Activated CD4-positive, alpha-beta T cell treated with anti-CD3 and anti-CD28 coated beads, Interleukin-2, amount 50 U/mL, for 4 hours (primary cell): ENCODE data around the gene ADD1.
A peak's percentile ranks its signal among the peaks of the same experiment; 100 is the strongest.

ENCODE experiments used
- DNase-seq, 2 experiments: peaks; one replicate each; pipeline ENCODE4 v3.0.0-alpha.2; 2020

The ADD1 gene

DNA sequence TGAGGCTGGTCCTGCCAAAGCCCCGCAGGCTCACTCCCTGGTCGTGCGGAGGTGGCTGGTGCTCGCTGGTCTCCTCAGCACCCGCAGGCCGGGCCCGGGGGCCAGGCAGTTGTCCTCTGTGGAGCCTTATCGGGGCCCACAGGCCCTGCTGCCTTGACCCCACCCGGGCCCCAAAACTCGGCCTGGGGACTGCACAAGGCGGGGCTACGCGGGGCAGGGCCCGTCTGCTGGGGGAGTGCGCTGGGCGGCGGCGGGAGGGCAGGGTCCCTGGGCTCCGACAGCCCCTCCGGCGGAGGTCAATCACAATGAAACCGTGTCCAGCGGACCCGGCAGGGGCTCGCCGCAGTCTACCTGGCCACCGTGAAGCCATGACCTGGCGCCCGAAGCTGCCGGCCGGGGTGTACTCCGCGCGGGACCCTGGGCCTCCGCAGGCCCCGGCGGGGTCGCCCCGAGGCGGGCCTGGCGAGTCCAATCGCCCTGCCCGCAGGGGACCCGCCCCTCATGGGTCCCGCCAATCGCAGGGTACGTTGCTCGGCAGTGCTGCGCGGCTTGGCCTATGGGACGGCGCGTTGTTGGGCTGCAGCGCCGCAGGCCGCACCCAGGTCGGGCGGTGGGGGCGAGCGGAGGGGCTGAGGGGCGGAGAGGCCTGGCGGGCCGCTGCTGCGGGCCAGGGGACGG, at the start of gene ADD1:
ADD1 (plus strand) TSS at position 582 of the 678 bp plus-strand sequence. CDS start 32,072 bp downstream, outside the sequence.
- DNase-seq = peak; percentile 86

GRCh38 chr4:2794486-2795299, 49.0 kb upstream of the ADD1 start:
- DNase-seq = no peak

DNA sequence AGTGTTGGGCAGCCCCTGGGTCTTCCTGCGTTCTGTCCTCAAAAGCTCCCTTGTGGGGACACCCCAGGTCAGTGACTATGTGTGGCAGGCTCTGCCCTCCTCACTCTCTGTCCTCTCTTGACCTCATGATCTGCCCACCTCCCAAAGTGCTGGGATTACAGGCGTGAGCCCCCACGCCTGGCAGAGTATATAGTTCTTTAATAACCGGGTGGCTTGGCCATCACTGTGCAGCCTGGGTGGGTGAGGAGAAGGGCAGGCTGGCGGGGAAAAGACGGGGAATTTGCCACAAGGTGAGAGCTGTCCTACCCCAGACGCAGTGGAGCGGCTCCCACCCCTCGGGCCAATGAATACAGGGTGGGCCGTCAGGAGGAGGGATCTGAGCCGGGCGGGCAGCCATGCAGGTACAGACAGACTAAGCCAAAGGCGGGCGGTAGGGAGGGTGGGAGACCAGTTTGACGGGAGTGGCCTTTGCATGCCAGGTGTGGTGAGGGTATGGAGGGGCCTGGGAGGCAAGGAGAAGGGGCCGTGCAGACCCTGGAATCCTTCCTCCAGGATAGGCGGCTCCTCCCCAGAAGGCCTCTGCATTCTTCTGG, 48.2 kb upstream of the ADD1 start:
- no peak for DNase-seq

GRCh38 chr4:2795893-2796848, 47.5 kb upstream of the ADD1 start:
- DNase-seq = no peak

- DNase-seq = no peak
Measured at GRCh38 chr4:2796849-2797544, 46.6 kb upstream of the ADD1 start.

- DNase-seq = peak; percentile 62 to 69
Measured at GRCh38 chr4:2797545-2798305, 45.9 kb upstream of the ADD1 start.

GRCh38 chr4:2798399-2799223, 45.0 kb upstream of the ADD1 start:
- DNase-seq = peak in 1 of 2 experiments; percentile 32

DNA sequence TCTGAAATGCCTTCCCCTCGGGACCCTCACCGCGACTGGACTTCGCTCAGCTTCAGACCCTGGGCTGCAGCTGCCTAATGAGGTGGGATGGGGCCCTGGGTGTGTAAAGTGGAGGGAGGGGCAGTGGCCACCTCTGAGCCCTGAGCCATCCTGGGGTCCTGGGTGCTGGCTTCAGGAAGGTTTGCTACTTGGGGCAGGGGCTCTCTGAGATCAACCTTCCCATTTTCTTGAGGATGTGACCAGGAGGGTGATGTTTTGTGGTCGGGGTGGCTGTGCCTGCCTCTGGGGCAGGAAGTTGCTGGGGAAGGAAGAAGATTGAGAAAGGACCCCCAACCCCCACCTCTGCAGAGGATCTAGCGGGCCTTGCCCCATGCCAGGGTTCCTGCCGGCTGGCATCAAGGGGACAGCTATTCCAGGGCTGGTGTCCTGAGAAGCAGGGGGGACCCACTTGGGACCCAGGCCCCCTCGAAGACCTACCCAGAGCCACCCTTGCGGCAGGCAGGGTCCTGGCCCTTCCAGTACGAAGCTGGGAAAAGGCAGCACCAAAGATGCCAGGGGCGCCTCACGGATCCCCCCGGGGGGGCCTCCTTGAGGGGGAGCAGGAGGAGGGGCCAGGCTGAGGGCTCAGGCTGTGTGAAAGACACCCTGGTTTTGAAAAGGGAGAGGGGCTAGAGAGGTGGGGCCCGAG, 44.3 kb upstream of the ADD1 start:
- no peak for DNase-seq

DNA sequence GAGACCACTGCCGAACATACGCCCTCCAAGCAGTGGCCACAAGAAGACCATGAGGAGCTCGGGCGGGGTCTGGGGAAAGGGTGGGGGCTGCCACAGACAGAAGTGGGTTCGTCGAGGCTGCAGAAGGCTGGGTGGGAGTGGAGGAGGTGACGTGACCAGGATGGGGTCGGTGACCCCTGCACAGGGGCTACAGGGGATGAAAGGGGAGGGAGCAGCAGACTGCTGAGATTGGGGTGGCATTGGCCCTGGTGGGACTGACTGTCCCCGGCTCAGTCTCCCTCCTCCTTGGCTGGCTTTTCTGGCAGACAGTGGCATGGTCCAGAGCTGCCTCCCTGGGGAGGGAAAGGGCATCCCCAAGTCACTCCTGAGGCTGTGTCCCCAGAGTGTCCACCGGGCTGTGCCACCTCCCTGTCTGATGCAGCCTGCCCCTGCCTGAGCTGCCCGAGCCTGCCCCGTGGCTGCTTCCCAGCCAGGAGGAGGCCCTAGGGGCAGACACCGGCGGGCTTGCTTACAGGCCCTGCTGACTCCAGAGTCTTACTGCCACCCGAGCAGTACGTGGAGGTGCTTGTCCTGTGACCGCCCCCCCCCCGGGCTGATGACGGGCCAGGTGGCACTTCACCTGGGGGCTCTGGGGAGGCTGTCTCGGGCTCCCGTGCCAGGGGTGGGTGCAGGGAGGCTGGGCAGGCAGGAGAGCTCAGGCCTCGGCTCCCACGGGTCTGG, 43.5 kb upstream of the ADD1 start:
- no peak for DNase-seq

GRCh38 chr4:2800691-2801596, 42.7 kb upstream of the ADD1 start:
- no peak for DNase-seq

GRCh38 chr4:2802618-2803531, 40.8 kb upstream of the ADD1 start:
- DNase-seq = no peak

GRCh38 chr4:2803624-2804448, 39.8 kb upstream of the ADD1 start:
- no peak for DNase-seq

- DNase-seq = no peak
Measured at GRCh38 chr4:2804449-2804972, 39.1 kb upstream of the ADD1 start.

- no peak for DNase-seq
Measured at GRCh38 chr4:2804973-2805501, 38.6 kb upstream of the ADD1 start.

GRCh38 chr4:2805712-2806389, 37.8 kb upstream of the ADD1 start:
- DNase-seq = no peak
